GM12878 (cell line): ENCODE measurements around the gene MCEMP1. TPM values are rescaled to one million over a fixed set of nuclear protein-coding genes. Genes with fewer than 3 reads are reported as not detected.

Source experiments
- CBFB ChIP-seq: IDR thresholded peaks from 2 replicates; pipeline ENCODE4 v1.6.1; 2016; ENCODE audit warnings: antibody characterized with exemption, low read depth
- CEBPB ChIP-seq, 2 experiments: fragments of 150-350 bp in 1 of 2; IDR thresholded peaks; 2 replicates each; pipeline ENCODE4 v1.6.1; 2012 to 2014; ENCODE audit warnings: low read depth in 2 of 2, low read length in 2 of 2, borderline replicate concordance in 1 of 2, inconsistent platforms in 1 of 2
- EP300 ChIP-seq, 2 experiments: fragments of 150-350 bp in 1 of 2; IDR thresholded peaks; 2 replicates each; pipeline ENCODE4 v1.6.1; 2011 to 2012; ENCODE audit warnings: low read depth in 2 of 2, low read length in 2 of 2, borderline replicate concordance in 1 of 2, improper control_type of control experiment in 1 of 2, inconsistent platforms in 1 of 2; ENCODE audit not compliant: control insufficient read depth in 1 of 2
- JUNB ChIP-seq: IDR thresholded peaks from 2 replicates; pipeline ENCODE4 v1.6.1; 2016; ENCODE audit warnings: antibody characterized with exemption, mild to moderate bottlenecking
- MAX ChIP-seq: IDR thresholded peaks from 2 replicates; pipeline ENCODE4 v1.6.1; 2012; ENCODE audit warnings: low read depth, low read length, improper control_type of control experiment
- NFYA ChIP-seq: IDR thresholded peaks from 2 replicates; pipeline ENCODE4 v1.6.1; 2011; ENCODE audit warnings: low read depth, mild to moderate bottlenecking, low read length, improper control_type of control experiment, borderline replicate concordance
- NKRF ChIP-seq: fragments of 450-650 bp; conservative IDR thresholded peaks from 2 replicates; pipeline ENCODE4 v1.6.1; 2017; ENCODE audit warnings: mild to moderate bottlenecking, moderate library complexity
- SIN3A ChIP-seq: IDR thresholded peaks from 2 replicates; pipeline ENCODE4 v1.6.1; 2012; ENCODE audit warnings: low read depth, low read length, improper control_type of control experiment
- TAF1 ChIP-seq: IDR thresholded peaks from 2 replicates; pipeline ENCODE4 v1.6.1; 2011; ENCODE audit warnings: mild to moderate bottlenecking, low read depth, low read length, borderline replicate concordance
- YBX1 ChIP-seq: fragments of 450-650 bp; IDR thresholded peaks from 2 replicates; pipeline ENCODE4 v1.6.1; 2016; ENCODE audit warnings: antibody characterized with exemption
- YY1 ChIP-seq: IDR thresholded peaks from 2 replicates; pipeline ENCODE4 v1.6.1; 2011; ENCODE audit warnings: low read depth, mild to moderate bottlenecking, low read length
- ZBTB40 ChIP-seq: fragments of 450-650 bp; IDR thresholded peaks from 2 replicates; pipeline ENCODE4 v1.6.1; 2016; ENCODE audit warnings: mild to moderate bottlenecking, moderate library complexity, borderline replicate concordance
- ZNF592 ChIP-seq: fragments of 450-650 bp; IDR thresholded peaks from 2 replicates; pipeline ENCODE4 v1.6.1; 2017; ENCODE audit warnings: mild to moderate bottlenecking, moderate library complexity
- polyA plus RNA-seq, 11 experiments: library from polyadenylated mRNA; depleted of rRNA in 4 of 11; unstranded in 6 of 11; stranded (reverse) in 5 of 11; fragments of >200 nt; fragmentation: Nextera tagmentation in 4 of 11; fragmentation: Illumina TruSeq in 1 of 11; extraction: Ambion mirVana in 4 of 11; extraction: Trizol in 1 of 11; gene quantifications; 1 replicate in 1 of 11; 2 replicates in 10 of 11; pipeline versions ENCODE4 v1.2.1 to v1.2.3, GENCODE V29; 2011 to 2016; ENCODE audit warnings: inconsistent platforms in 2 of 11, missing spikeins in 2 of 11, low read depth in 1 of 11
- total RNA-seq, 4 experiments: library from RNA; depleted of rRNA in 3 of 4; stranded (reverse); fragments of >200 nt in 3 of 4; fragmentation: Illumina TruSeq in 1 of 4; extraction: Trizol in 1 of 4; gene quantifications; 2 replicates each; pipeline versions ENCODE4 v1.2.1 to v1.2.3, GENCODE V29; 2013 to 2021
- TF ChIP-seq, protein P1 (sequence below): IDR thresholded peaks from 2 replicates; pipeline ENCODE4 v1.6.1; 2011; ENCODE audit warnings: low read depth, low read length, improper control_type of control experiment, borderline replicate concordance

Gene MCEMP1
- total and polyA plus RNA-seq, 10 of the 15 experiments (the other 5 are each of a cell fraction or from before 2014, with no cell fraction given), result 0.08 to 0.55 (median 0.26) TPM; not detected in 1

DNA sequence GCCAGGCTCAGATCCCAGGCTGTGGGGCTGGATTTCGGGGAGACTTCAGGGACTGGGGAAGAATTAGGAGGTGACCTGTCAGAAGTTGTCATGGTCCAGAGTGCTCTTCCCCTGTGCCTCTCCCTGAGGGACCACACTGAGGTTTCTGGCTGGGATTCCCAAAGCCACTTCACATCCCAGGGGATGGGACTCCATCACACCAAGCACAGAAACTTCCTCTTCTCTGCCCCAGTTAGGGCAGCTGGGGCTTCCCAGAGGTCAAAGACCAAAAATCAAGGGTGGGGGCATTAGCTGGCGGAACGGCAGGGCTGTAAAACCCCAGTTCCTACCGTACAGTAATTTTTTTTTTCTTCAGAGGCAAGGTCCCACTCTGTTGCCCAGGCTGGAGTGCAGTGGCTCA is 17.6 kb downstream of the MCEMP1 start (continued):
- TF ChIP-seq ZNF592 (0 out of 2 replicates have a peak, but pooled peaks have one; percentile 30), CEBPB (IDR thresholded peaks at IDR 0.05; ENCODE audit: borderline replicate concordance in 1 of 2, low read depth in 2 of 2, low read length in 2 of 2) (no peak), JUNB (no peak), YBX1 (no peak), CBFB (0 out of 2 replicates have a peak, but pooled peaks have one; percentile 40), NFYA (no peak), EP300 (IDR thresholded peaks at IDR 0.05; ENCODE audit: borderline replicate concordance in 1 of 2, control insufficient read depth in 1 of 2, low read depth in 2 of 2, low read length in 2 of 2) (peak in 1 of 2 experiments; percentile 8; a peak in 1 of 4 replicates), MAX (no peak), NKRF (no peak), SIN3A (no peak), YY1 (no peak), TAF1 (no peak), ZBTB40 (no peak)
- TF ChIP-seq, protein P1, sequence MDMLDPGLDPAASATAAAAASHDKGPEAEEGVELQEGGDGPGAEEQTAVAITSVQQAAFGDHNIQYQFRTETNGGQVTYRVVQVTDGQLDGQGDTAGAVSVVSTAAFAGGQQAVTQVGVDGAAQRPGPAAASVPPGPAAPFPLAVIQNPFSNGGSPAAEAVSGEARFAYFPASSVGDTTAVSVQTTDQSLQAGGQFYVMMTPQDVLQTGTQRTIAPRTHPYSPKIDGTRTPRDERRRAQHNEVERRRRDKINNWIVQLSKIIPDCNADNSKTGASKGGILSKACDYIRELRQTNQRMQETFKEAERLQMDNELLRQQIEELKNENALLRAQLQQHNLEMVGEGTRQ, result no peak
